ENCODE data around the gene TFEC. TPM values are rescaled to one million over a fixed set of nuclear protein-coding genes. Genes with fewer than 3 reads are reported as not detected.

TFEC gene
- total and polyA plus RNA-seq, 7 donors = 0.15 to 0.93 (median 0.71) TPM

- no peak for ATAC-seq
- DNase-seq = no peak
- H3K9me3 ChIP-seq = no peaks in the 10 kb centered on the region
- no peak overlapping the region for H3K27ac ChIP-seq
- H3K36me3 ChIP-seq (ENCODE audit: insufficient read depth in 1 of 2, low read depth in 1 of 2) = no peaks in the 10 kb centered on the region
- intact Hi-C loops (cut with DNase I) = loop anchor here in 1 of 2 donors (10.0 kb wide), 1 partner anchor 1047 kb away; no protein-coding TSS in a partner anchor
- WGBS, 3 donors = 61 to 67% (median 66%) methylated on average over 3 of the region's 3 CpGs
- no peak overlapping the region for H3K4me3 ChIP-seq
- no peaks in the 10 kb centered on the region for H3K27me3 ChIP-seq (ENCODE audit: insufficient read depth in 3 of 3, low read length in 2 of 3)
- no peak for TF ChIP-seq CTCF (IDR thresholded peaks at IDR 0.05)
- H3K4me1 ChIP-seq = peaks cover 6% of the 10 kb centered on the region
These were observed 119.1 kb downstream of the TFEC start for GRCh38 chr7:115911465-115911864.

GRCh38 chr7:115910541-115911164 is 119.9 kb downstream of the TFEC start:
- no peak for DNase-seq
- Histone ChIP-seq H3K27ac (no peak overlapping the region), H3K9me3 (no peaks in the 10 kb centered on the region), H3K4me1 (peaks cover 6% of the 10 kb centered on the region), H3K27me3 (ENCODE audit: insufficient read depth in 3 of 3, low read length in 2 of 3) (no peaks in the 10 kb centered on the region), H3K36me3 (ENCODE audit: insufficient read depth in 1 of 2, low read depth in 1 of 2) (no peaks in the 10 kb centered on the region), H3K4me3 (no peak overlapping the region)
- no peak for ATAC-seq
- intact Hi-C loops (cut with DNase I) = loop anchor here in 1 of 2 donors (10.0 kb wide), 1 partner anchor 1046 kb away; no protein-coding TSS in a partner anchor
- WGBS, 3 donors = 2 to 3% (median 2%) methylated on average over 5 of the region's 5 CpGs
- peak; percentile 48 for TF ChIP-seq CTCF (IDR thresholded peaks at IDR 0.05)

GRCh38 chr7:115906731-115907130 is 123.8 kb downstream of the TFEC start:
- intact Hi-C loops (cut with DNase I) = loop anchor here in 1 of 2 donors (10.0 kb wide), 1 partner anchor 1882 kb away; no protein-coding TSS in a partner anchor
- ATAC-seq (no peak), DNase-seq (no peak)
- Histone ChIP-seq H3K36me3 (ENCODE audit: insufficient read depth in 1 of 2, low read depth in 1 of 2) (no peaks in the 10 kb centered on the region), H3K9me3 (no peaks in the 10 kb centered on the region), H3K27ac (no peak overlapping the region), H3K4me1 (peaks cover 6% of the 10 kb centered on the region), H3K4me3 (no peak overlapping the region), H3K27me3 (ENCODE audit: insufficient read depth in 3 of 3, low read length in 2 of 3) (no peaks in the 10 kb centered on the region)
- WGBS, 3 donors = 52 to 61% (median 58%) methylated on average over 1 of the region's 1 CpG
- no peak for TF ChIP-seq CTCF (IDR thresholded peaks at IDR 0.05)

GRCh38 chr7:115889669-115889984 is 140.9 kb downstream of the TFEC start:
- no peak for TF ChIP-seq CTCF (IDR thresholded peaks at IDR 0.05)
- intact Hi-C loops (cut with DNase I) = no loop called here
- no peak for ATAC-seq
- H3K27ac ChIP-seq = no peak overlapping the region
- no peak overlapping the region for H3K4me3 ChIP-seq
- no peaks in the 10 kb centered on the region for H3K27me3 ChIP-seq (ENCODE audit: insufficient read depth in 3 of 3, low read length in 2 of 3)
- no peak for DNase-seq
- 89 to 93% (median 91%) methylated on average over 3 of the region's 3 CpGs for WGBS, 3 donors
- H3K4me1 ChIP-seq = no peaks in the 10 kb centered on the region
- H3K9me3 ChIP-seq = no peaks in the 10 kb centered on the region
- no peaks in the 10 kb centered on the region for H3K36me3 ChIP-seq (ENCODE audit: insufficient read depth in 1 of 2, low read depth in 1 of 2)

Measured in psoas muscle (tissue), 8 donors.